AG20443 (cell line): ENCODE data around the gene TMX2.
"Not testable (repeated sequence)": the region's sequence is repeated elsewhere in the genome, so short reads cannot be mapped to it uniquely, and the experiment has no call there.

Experiments used
- DNase-seq: peaks from one replicate; pipeline ENCODE4 v3.0.0; 2012; ENCODE audit warnings: low spot score, mixed read lengths

TMX2 gene, protein sequence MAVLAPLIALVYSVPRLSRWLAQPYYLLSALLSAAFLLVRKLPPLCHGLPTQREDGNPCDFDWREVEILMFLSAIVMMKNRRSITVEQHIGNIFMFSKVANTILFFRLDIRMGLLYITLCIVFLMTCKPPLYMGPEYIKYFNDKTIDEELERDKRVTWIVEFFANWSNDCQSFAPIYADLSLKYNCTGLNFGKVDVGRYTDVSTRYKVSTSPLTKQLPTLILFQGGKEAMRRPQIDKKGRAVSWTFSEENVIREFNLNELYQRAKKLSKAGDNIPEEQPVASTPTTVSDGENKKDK

DNA sequence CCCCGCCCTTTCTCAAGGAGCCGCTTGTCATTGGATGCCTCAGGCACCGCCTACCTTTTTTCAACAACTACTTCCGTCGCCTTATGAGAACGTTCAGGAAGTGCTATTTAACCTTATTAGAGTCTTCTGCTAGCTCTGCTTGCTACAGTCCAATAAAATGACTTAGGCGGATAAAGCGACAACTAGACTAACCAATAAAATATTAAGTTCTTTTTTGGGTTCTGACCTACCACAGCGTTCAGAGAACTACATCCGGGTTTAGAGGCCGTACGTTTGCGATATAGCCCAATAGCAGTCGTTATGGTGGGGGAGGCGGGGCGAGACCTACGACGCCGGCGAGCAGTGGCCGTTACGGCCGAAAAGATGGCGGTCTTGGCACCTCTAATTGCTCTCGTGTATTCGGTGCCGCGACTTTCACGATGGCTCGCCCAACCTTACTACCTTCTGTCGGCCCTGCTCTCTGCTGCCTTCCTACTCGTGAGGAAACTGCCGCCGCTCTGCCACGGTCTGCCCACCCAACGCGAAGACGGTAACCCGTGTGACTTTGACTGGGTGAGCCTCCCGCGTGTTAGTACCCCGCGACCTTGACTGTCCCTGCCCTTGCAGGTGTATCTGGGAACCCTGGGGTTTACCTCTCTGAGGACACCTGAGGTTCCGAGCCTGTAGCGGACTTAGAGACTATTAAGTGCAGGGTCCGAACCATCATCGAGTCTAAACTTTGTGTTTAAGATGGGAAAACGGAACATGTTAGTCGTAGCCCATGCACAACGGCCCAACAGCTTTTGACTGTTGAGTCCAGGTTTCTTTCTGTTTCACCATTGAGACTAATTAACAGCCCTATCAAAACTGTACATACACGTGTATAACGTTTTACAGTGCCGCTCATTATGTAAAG is at the start of gene TMX2:
TSS of gene TMX2 (plus strand) at position 338 of the 895 bp plus-strand sequence. CDS start at position 364, 26 bp downstream.
- DNase-seq = peak; percentile 95

DNA sequence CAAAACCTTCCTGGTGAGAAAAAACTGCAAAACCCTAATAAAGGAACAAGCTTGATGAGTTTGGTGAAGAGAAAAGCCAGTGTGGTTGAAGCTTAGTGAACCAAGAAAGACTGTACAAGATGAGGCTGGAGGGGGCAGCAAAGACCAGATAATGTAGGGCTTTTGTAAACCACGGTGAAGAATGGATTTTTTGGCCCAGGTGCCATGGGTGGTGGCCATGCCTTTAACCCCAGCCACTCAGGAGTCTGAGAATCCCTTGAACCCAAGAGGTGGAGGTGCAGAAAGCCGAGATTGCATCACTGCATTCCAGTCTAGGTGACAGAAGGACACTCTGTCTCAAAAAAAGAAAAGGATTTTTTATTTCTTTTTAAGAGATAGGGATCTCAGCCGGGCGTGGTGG is 49.5 kb upstream of the TMX2 start:
- no peak for DNase-seq

DNA sequence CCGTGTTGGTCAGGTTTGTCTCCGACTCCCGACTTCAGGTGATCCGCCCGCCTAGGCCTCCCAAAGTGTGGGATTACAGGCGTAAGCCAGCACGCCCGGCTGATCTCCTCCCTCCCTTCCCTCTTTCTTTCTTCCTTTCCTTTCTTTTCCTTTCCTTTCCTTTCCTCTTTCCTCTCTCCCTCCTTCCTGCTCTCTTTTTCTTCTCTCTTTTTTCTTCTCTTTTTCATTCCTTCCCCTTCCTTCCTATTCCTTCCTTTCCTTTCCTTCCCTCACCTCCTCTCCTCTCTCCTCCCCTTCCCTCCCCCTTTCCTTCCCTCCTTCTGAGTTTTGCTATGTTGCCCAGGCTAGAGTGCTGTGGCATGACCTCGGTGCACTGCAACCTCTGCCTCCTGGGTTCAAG is 48.4 kb upstream of the TMX2 start:
- no peak for DNase-seq

DNA sequence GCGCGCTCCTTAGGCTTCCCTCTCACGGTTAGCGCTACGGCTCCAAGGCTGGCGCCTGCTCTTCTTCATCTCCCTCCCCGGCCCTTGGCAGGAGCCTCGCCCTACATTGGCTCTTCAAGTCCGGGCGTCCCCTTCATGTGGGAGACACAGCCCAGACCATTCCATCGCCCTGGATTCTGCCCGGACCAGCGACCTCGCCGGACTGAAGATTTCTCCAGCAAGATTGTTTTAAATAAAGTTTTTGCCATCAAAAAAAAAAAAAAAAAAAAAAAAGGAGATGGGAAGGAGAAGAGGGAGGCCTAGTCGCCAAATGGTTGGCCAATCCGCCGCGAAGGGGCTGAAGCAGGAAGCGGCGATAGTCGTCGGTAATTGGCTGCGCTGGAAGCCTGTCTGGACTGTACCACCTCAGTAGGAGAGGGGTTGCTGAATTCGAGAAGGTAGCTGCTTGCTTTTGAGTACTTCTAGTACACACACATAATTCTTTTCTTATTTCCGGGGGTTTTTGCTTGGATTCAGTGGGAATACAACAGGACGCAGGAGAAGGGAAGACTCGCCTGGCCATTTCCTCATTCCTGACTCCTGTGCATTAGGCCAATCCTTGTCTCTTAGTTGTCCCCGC is 45.2 kb upstream of the TMX2 start:
- peak; percentile 96 for DNase-seq

DNA sequence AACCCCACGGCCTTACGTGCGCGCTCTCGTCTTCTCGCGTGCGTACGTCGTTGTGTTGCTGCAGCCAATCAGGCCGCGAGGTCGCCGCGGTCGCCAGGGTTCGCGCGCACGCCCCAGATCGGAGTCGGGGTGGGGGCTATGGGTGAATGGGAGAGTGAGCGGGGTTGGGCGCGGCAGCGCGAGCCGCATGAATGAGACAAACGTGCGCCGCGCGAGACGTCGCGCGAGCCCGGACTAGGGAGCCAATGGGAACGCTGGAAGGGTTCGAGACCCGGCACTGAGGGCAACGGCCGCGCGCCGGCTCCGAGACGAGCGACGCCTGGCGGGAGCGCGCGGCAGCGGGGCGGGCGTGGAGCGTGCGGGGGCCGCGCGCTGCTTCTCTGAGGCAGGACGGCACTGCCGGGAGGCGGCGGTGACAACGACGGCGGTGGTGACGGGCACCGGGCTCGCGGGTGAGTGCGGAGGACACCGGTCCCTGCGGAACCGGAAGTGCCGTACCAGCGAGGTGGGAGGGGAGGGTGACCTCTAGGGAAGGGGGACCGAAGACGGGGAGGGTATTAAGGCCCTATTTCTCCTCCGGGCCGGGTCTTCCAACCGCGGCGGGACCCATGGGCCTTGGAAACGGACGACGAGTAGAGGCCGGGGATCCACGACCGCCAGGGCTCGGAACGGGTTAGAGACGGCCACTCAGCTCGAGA is 44.5 kb upstream of the TMX2 start, which contains the start of gene ZDHHC5:
TSS of gene ZDHHC5 (plus strand) at position 379 of the 698 bp plus-strand sequence. CDS start 4,977 bp downstream, outside the sequence.
- peak; percentile 99 for DNase-seq

DNA sequence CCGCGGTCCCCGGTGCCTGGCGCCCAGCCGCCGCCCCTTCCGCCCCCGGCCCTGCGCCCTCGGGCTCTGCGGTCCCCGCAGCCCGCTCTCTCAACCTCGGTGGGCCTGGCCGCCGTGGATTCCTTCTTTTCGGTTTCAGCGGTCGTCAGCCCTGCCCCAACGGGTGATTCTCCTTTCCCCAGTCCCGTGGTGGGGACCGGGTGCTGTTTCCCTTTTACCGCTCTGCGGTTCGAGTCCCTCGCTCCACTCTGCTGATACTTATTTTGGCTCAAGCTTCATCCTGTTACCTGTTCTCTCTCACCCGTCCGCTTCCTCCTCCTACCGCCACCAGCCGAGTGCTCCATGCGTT is 44.0 kb upstream of the TMX2 start:
- DNase-seq = peak; percentile 51

DNA sequence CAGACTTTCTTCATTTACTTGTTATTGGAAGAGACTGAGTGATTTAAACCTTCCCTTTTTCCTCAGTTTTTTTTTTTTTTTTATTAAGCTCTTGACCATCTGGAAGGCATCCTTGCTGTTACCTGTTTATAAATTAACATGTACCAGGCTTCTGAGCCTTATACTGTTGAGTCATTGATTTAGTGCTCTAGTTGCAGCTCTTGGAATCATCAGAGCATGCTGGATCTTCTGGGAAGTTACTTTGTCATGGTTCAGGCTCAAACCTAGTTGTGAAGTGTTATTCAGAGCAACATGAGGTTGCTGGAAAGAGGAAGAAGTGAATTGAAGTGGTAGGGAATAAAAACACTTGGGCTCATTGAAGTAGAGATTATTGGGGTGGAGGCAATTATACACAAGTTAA is 38.1 kb upstream of the TMX2 start:
- no peak for DNase-seq

DNA sequence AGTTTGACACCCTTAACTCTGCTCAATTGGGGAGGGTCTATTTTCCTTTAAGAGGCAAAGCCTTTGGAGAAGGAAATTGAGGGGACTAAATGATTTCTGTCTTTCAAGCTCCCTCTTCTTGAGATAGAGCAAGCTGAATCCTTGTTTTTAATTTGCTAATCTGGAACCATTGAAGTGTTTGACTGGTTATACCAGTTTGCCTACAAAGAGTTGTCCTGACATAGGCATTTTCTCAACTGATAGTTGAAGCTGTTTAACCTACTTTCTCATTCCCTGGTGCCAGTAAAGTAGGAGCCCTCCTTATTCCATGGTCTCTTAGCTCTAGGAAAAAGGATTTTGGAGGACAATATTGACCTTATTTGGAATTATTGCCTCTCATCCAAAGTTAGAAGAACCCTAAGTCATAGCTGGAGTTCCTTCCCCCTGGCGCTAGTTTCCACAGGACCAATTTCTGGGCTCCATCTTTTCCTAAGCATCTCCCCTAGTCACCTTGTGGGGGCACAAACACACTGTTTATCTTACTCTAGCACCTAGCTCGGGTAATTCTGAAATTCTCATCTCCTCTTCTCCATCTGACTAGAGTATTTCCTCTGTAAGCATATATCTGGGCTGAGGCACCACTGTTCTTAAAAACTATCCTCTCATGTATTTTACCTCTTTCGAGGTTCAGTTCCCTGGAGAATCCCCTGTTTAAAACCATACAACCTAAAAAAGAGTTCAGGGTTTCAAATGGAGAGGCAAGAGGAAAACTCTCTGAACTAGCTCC is 37.0 kb upstream of the TMX2 start:
- DNase-seq = no peak

DNA sequence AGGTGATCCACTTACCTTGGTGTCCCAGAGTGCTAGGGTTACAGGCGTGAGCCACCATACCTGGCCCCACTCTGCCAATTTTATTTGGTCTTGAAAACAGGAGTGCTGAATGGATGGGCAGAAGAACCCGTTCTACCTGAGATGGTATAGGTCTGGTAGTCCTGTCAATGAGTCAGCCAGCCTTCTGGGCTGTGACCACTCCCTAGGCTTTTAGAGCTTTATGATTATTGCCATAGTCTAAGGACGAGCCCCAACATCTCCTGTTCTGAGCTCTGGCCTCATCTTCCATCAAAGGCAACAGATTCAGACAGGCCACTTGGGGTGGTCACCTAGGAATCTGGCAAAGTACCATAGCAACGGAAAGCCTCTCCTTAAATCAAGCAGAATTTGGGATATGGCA is 33.0 kb upstream of the TMX2 start:
- DNase-seq = no peak

DNA sequence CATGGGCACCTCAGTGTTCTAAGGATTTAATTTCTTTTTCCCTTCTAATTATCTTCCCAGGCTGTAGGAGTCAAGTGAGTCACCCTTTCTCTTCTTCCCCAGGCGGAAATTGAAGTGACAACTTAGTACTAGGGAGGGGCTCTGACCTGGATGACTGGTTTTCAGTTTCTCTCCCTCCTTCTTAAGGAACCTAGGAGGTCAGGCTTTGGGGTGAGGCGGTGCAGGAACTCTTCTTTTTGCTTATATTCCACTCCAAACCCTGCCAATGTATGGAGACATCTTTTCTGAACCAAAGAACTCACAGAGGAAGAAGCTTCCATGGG is 31.9 kb upstream of the TMX2 start:
- DNase-seq = peak; percentile 45

DNA sequence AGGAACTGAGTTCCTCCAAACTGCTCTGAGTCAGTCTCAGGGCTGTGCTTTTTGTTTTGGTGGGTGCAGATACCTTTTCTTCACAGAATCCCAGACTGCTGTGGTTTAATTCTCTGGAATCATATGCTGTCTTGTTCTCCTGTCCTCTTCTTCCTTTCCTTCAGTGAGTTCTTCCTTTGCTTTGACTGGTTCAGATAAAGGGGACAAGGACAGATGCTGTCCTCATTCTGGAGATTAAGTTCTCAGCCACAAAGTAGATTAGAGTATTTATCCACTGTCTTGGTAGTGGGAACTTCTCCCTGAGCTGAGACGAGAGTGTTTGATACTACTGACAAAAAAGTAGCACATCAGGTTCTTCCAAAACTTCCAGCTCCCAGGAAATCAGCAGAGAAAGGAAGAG is 31.2 kb upstream of the TMX2 start:
- DNase-seq = no peak

DNA sequence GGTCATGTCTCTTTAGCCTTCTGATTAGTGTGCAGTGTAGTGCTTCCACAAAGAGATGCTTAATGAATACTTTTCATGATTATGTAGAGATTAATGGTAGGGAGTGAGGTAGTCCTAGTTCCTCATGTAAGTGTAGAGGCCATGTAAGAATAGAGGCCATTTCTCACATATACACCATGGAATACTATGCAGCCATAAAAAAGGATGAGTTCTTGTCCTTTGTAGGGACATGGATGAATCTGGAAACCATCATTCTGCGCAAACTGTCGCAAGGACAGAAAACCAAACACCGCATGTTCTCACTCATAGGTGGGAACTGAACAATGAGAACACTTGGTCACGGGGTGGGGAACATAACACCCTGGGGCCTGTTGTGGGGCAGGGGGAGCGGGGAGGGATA is 21.9 kb upstream of the TMX2 start:
- not testable (repeated sequence) for DNase-seq

DNA sequence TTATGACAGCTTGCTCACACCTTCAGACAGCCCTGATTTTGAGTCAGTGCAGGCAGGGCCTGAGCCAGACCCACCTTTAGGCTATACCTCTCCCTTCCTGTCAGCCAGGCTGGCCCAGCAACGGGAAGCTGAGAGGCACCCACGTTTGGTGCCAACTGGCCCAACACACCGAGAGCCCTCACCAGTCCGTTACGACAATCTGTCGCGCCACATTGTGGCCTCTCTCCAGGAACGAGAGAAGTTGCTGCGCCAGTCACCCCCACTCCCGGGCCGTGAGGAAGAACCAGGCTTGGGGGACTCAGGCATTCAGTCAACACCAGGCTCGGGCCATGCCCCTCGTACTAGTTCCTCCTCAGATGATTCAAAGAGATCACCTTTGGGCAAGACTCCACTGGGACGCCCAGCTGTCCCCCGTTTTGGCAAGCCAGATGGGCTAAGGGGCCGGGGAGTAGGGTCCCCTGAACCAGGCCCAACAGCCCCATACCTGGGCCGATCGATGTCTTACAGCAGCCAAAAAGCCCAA is 13.5 kb upstream of the TMX2 start:
- no peak for DNase-seq

DNA sequence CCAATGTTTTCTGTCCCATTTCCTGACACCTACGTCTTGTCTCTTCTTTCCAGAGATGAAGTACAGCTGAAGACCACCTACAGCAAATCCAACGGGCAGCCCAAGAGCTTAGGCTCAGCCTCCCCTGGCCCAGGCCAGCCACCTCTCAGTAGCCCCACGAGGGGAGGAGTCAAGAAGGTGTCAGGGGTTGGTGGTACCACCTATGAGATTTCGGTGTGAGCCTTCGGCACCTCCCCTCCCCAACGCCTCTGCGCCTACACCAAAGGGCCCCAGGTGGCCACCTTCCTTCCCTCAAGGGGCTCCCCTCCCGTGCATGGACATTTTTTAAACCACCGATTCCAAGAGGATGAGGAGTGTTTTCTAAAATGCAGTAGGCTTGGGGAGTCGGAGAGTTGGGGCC is 12.6 kb upstream of the TMX2 start:
- no peak for DNase-seq

DNA sequence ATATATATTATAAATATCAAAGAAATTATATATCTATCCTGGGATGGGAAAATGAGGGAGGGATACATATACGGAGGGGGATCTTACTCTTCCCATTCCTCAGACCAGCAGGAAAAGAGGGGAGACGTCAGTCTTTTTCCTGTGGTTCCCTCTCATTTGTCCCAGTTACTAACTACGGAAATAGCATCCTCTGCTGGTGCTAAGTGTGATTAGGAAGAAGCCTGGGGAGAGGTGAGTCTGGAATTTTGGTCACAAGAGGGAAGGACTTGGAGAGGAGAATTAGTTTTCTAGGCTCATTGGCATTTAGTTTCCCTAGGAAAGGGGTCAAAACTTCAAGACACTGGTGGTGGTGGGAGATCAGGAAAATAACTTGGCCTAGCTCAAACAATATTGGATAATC is 12.0 kb upstream of the TMX2 start:
- no peak for DNase-seq

DNA sequence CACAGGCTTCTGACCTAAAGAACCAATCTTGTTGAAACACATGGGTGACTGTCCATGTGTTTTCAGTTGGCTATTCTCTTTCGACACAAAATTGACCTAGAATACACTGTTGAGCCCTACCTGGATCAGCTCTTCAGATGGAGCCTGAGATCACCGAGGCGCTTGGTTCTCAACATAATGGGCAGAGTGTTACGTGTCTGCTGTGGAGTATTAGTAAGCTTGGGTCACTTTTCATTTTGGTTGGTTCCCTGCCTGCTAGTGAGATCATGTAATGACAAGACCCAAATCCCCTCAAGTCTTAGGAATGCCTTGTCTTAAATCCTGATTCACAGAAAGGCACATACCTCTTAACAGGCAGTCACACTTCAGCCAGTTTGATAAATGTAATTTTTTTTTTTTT is 9.1 kb upstream of the TMX2 start:
- no peak for DNase-seq

DNA sequence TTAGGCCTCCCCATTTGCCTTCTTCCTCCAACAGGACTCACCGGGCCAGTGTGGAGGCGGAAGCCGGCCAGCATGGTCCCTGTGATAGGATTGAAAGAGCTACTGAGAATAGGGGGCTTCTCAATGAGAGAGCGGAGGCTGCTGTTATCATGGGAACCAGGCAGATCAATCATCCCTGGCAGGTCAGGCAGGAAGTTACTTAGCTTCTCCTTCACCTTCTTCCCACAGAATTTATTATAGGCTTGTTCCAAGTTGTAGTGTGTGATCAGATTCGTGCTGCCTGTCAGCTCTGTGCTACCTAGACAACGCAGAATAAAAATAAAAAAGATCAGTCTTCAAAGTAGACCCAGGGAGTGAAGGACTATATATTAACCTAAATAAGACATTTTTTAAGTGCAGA is 7.5 kb upstream of the TMX2 start:
- DNase-seq = no peak

DNA sequence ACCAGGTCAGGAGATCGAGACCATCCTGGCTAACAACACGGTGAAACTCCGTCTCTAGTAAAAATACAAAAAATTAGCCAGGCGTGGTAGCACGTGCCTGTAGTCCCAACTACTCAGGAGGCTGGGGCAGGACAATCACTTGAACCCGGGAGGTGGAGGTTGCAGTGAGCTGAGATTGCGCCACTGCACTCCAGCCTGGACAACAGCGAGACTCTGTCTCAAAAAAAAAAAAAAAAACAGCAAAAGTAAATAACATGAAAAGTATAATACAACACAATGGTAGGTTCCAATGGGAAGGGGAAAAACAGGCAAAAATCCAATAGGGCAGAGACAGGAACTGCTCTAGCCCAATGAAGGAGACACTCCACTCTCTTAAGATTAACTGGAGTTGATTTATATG is 7.0 kb upstream of the TMX2 start:
- DNase-seq = not testable (repeated sequence)

DNA sequence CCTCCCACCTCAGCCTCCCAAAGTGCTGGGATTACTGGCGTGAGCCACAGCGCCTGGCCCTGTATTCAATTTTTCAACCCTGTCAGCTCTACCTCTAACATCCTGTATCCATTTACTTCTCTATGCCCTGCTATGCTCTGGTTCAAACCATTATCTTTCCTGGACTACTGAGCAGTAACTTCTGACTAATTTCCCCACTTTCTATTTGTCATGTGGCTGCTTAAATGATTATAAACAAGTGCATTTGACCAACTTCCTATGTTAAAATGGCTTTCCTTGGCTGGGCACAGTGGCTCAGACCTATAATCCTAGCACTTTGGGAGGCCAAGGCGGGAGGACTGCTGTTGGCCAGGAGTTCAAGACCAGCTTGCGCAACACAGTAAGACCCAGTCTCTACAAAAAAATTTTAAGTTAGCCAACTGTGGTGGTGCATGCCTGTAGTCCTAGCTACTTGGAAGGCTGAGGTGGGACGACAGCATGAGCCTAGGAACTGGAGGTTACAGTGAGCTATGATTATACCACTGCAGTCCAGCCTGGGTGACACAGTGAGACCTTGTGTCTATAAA is 2.5 kb upstream of the TMX2 start:
- no peak for DNase-seq

DNA sequence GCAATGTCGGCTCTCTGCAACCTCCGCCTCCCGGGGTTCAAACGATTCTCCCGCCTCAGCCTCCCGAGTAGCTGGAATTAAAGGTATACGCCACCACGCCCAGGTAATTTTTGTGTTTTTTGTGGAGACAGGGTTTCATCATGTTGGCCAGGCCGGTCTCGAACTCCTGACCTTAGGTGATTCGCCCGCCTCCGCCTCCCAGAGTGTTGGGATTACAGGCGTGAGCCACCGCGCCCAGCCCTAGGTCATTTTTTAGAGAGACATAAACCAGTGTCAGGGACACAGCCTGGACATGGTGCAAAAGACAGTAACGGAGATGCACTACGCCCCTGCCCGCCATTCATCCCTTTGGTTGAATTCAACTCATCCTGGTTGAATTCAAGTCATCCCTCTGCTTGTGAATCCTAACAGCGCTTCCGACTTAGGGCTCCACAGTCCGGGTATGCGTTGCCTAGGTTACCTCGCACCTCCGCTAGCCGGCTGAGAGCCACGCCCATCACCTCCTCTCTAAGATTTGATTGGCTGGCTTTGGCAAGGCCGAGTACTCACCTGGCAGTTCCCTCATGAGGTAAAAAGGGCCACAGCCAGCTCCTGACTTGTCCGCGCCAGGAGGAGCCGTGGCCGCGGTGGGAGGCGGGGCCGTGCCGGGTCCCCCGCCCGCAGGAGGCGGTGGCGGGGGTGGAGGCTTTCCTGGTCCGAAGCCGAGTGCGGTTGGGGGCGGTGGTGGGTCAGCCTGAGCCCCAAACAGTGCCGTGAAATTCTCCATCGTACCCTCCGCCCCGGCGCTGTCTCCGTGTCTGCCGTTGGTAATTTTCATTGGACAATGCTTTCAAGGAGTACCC is 758 bp upstream of the TMX2 start, which contains the start of gene MED19:
TSS of gene MED19 (minus strand) at position 802 of the 842 bp plus-strand sequence. CDS start at position 766, 36 bp downstream.
- DNase-seq = no peak
